Measurements from ENCODE around the gene PHYKPL.

- TF ChIP-seq CTCF (IDR thresholded peaks at IDR 0.05; ENCODE audit: insufficient read depth, low read length, poor library complexity, severe bottlenecking), result no peak
- no peak for TF ChIP-seq EZH2phosphoT487 (conservative IDR thresholded peaks at IDR 0.05; ENCODE audit: low read length)
These were observed 1.6 kb upstream of the PHYKPL start for GRCh38 chr5:178234121-178234749.
